Adrenal gland (tissue), 5 donors: Measurements from ENCODE around the gene KLHL25.
A peak's percentile ranks its signal among the peaks of the same experiment; 100 is the strongest.

ENCODE experiments used
- CTCF ChIP-seq, 6 experiments: fragments of 450-650 bp in 4 of 6; fragments of 200-600 bp in 2 of 6; sonication (generic) in 1 of 6; IDR thresholded peaks; 1 replicate in 5 of 6; 2 replicates in 1 of 6; pipeline versions ENCODE4 v1.5.1 to v1.8.0; 2016 to 2021; ENCODE audit warnings: antibody characterized with exemption in 6 of 6, mild to moderate bottlenecking in 2 of 6, moderate library complexity in 1 of 6
- POLR2A ChIP-seq, 2 donors: fragments of 450-650 bp; IDR thresholded peaks; one replicate each; pipeline ENCODE4 v1.6.1; 2017; ENCODE audit warnings: antibody characterized with exemption in 2 of 2, mild to moderate bottlenecking in 2 of 2, moderate library complexity in 1 of 2
- donor health status: DM: no; HTN: no; CAD: no.

GRCh38 chr15:85794598-85795336 lies at the start of gene KLHL25:
- TF ChIP-seq POLR2A (IDR thresholded peaks at IDR 0.05) (peak; percentile 70 to 87), CTCF (IDR thresholded peaks at IDR 0.05) (no peak)
